ENCODE results near the gene CYP4A22.

DNA sequence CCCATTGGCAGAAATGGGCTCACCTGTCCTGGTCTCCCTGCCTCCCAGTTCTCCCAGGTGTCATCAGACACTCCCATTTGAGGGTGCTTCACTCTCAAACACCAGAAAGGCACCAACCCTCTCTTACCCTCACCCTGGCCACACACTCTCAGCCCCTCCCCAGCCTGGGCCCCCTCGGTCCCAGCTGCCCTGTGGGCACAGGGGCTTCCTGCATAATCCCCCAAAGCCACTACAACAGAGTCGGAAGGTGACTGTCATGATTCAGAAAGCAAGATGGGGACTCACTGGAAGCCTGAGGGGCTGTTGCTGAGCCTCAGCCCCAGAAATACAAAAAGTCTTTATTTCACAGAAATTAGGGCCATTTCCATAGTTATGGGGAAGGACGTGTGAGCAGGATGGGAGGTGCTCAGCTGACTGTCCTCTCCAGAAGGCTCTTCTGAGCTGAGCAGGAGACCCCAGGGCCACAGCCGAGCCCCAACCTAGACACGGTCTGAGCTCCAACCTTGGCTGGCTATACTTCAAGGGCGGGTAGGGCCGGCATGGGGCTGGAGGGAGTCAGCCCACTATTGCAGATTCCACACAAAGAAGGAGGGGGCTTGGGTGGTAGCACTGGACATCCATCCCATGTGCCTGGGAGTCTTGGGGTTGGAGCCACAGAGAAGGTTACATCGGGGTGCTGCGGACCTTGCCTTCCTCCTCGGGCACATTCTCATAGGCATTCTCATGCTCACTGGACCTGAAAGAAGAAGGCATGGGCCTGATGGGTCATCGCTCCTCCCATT is 46.3 kb downstream of the CYP4A22 start:
- TF ChIP-seq, protein P1, sequence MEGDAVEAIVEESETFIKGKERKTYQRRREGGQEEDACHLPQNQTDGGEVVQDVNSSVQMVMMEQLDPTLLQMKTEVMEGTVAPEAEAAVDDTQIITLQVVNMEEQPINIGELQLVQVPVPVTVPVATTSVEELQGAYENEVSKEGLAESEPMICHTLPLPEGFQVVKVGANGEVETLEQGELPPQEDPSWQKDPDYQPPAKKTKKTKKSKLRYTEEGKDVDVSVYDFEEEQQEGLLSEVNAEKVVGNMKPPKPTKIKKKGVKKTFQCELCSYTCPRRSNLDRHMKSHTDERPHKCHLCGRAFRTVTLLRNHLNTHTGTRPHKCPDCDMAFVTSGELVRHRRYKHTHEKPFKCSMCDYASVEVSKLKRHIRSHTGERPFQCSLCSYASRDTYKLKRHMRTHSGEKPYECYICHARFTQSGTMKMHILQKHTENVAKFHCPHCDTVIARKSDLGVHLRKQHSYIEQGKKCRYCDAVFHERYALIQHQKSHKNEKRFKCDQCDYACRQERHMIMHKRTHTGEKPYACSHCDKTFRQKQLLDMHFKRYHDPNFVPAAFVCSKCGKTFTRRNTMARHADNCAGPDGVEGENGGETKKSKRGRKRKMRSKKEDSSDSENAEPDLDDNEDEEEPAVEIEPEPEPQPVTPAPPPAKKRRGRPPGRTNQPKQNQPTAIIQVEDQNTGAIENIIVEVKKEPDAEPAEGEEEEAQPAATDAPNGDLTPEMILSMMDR (IDR thresholded peaks at IDR 0.05): no peak
- no peak for TF ChIP-seq ZFX (IDR thresholded peaks at IDR 0.05; ENCODE audit: borderline replicate concordance)

All from 22Rv1 (cell line).